Measurements from ENCODE around the gene NPM1. TPM values are rescaled to one million over a fixed set of nuclear protein-coding genes. Genes with fewer than 3 reads are reported as not detected.

The NPM1 gene
- total RNA-seq, 2 donors from 2014 or later = 1,997 to 2,127 TPM

GRCh38 chr5:171432076-171432475, 44.4 kb downstream of the NPM1 start:
- H3K27ac Mint-ChIP-seq = no peak overlapping the region
- H3K27me3 ChIP-seq (ENCODE audit: control insufficient read depth, insufficient read depth, low read length, poor library complexity, severe bottlenecking) = no peaks in the 10 kb centered on the region
- peaks cover 6% of the 10 kb centered on the region for H3K4me1 Mint-ChIP-seq
- no peak for TF ChIP-seq CTCF (conservative IDR thresholded peaks at IDR 0.05)
- no peak for DNase-seq
- no peaks in the 10 kb centered on the region for H3K27me3 Mint-ChIP-seq (ENCODE audit: insufficient read depth)
- no peaks in the 10 kb centered on the region for H3K36me3 ChIP-seq (ENCODE audit: control insufficient read depth, insufficient read depth, low read length)
- no peak overlapping the region for H3K4me3 Mint-ChIP-seq
- no peak overlapping the region for H3K4me3 ChIP-seq (ENCODE audit: low read length)
- no peak overlapping the region for H3K9ac ChIP-seq (ENCODE audit: extremely low read depth, low read length, poor library complexity, severe bottlenecking)
- H3K4me1 ChIP-seq (ENCODE audit: control insufficient read depth, insufficient read depth, low read length) = no peaks in the 10 kb centered on the region
- WGBS, 2 experiments (ENCODE audit: insufficient coverage in 1 of 2, insufficient read length in 1 of 2) = 89 to 91% methylated on average over 5 to 8 of the region's 8 CpGs
- no peak overlapping the region for H3K27ac ChIP-seq (ENCODE audit: low read depth, low read length)
- H3K9me3 ChIP-seq (ENCODE audit: control insufficient read depth, low read length) = no peaks in the 10 kb centered on the region
- no peaks in the 10 kb centered on the region for H3K9me3 Mint-ChIP-seq
- H3K36me3 Mint-ChIP-seq (ENCODE audit: low read depth) = no peaks in the 10 kb centered on the region

GRCh38 chr5:171432583-171433351, 45.1 kb downstream of the NPM1 start:
- no peak for DNase-seq
- no peaks in the 10 kb centered on the region for H3K36me3 ChIP-seq (ENCODE audit: control insufficient read depth, insufficient read depth, low read length)
- no peaks in the 10 kb centered on the region for H3K4me1 ChIP-seq (ENCODE audit: control insufficient read depth, insufficient read depth, low read length)
- H3K36me3 Mint-ChIP-seq (ENCODE audit: low read depth) = no peaks in the 10 kb centered on the region
- no peaks in the 10 kb centered on the region for H3K9me3 Mint-ChIP-seq
- H3K27ac Mint-ChIP-seq = no peak overlapping the region
- no peaks in the 10 kb centered on the region for H3K27me3 Mint-ChIP-seq (ENCODE audit: insufficient read depth)
- H3K4me1 Mint-ChIP-seq = peaks cover 6% of the 10 kb centered on the region
- no peak for TF ChIP-seq CTCF (conservative IDR thresholded peaks at IDR 0.05)
- H3K9ac ChIP-seq (ENCODE audit: extremely low read depth, low read length, poor library complexity, severe bottlenecking) = no peak overlapping the region
- H3K9me3 ChIP-seq (ENCODE audit: control insufficient read depth, low read length) = no peaks in the 10 kb centered on the region
- 86 to 92% methylated on average over 8 to 16 of the region's 16 CpGs for WGBS, 2 experiments (ENCODE audit: insufficient coverage in 1 of 2, insufficient read length in 1 of 2)
- no peaks in the 10 kb centered on the region for H3K27me3 ChIP-seq (ENCODE audit: control insufficient read depth, insufficient read depth, low read length, poor library complexity, severe bottlenecking)
- H3K4me3 Mint-ChIP-seq = no peak overlapping the region
- H3K27ac ChIP-seq (ENCODE audit: low read depth, low read length) = no peak overlapping the region
- no peak overlapping the region for H3K4me3 ChIP-seq (ENCODE audit: low read length)

- Histone ChIP-seq H3K27me3 (ENCODE audit: control insufficient read depth, insufficient read depth, low read length, poor library complexity, severe bottlenecking) (no peaks in the 10 kb centered on the region), H3K4me1 (ENCODE audit: control insufficient read depth, insufficient read depth, low read length) (no peaks in the 10 kb centered on the region), H3K9ac (ENCODE audit: extremely low read depth, low read length, poor library complexity, severe bottlenecking) (no peak overlapping the region), H3K36me3 (ENCODE audit: control insufficient read depth, insufficient read depth, low read length) (no peaks in the 10 kb centered on the region), H3K27ac (ENCODE audit: low read depth, low read length) (no peak overlapping the region), H3K4me3 (ENCODE audit: low read length) (no peak overlapping the region), H3K9me3 (ENCODE audit: control insufficient read depth, low read length) (no peaks in the 10 kb centered on the region)
- no peak for TF ChIP-seq CTCF (conservative IDR thresholded peaks at IDR 0.05)
- Mint-ChIP-seq H3K9me3 (no peaks in the 10 kb centered on the region), H3K27ac (no peak overlapping the region), H3K4me3 (no peak overlapping the region), H3K36me3 (ENCODE audit: low read depth) (no peaks in the 10 kb centered on the region), H3K4me1 (peaks cover 6% of the 10 kb centered on the region), H3K27me3 (ENCODE audit: insufficient read depth) (no peaks in the 10 kb centered on the region)
- 54 to 67% methylated on average over 5 to 6 of the region's 6 CpGs for WGBS, 2 experiments (ENCODE audit: insufficient coverage in 1 of 2, insufficient read length in 1 of 2)
- no peak for DNase-seq
Measured at GRCh38 chr5:171433352-171433698, 45.7 kb downstream of the NPM1 start.
